ENCODE results near the gene ELF4.

Gene ELF4

GRCh38 chrX:130114141-130114588, 3.9 kb upstream of the ELF4 start:
- no peak for DNase-seq (ENCODE audit: low spot score)

GRCh38 chrX:130111220-130112154, 1.2 kb upstream of the ELF4 start:
- DNase-seq (ENCODE audit: low spot score): no peak

GRCh38 chrX:130109429-130110378, 593 bp downstream of the ELF4 start:
- DNase-seq (ENCODE audit: low spot score): no peak

- no peak for DNase-seq (ENCODE audit: low spot score)
These were observed 1.5 kb downstream of the ELF4 start for GRCh38 chrX:130108647-130109428.

GRCh38 chrX:130106071-130106470, 4.2 kb downstream of the ELF4 start:
- no peak for DNase-seq (ENCODE audit: low spot score)

- DNase-seq (ENCODE audit: low spot score): no peak
These were observed 5.1 kb downstream of the ELF4 start for GRCh38 chrX:130105244-130105643.

GRCh38 chrX:130103605-130104004, 6.7 kb downstream of the ELF4 start:
- no peak for DNase-seq (ENCODE audit: low spot score)

- no peak for DNase-seq (ENCODE audit: low spot score)
These were observed 10.1 kb downstream of the ELF4 start for GRCh38 chrX:130100180-130100579.

- no peak for DNase-seq (ENCODE audit: low spot score)
These were observed 12.1 kb downstream of the ELF4 start for GRCh38 chrX:130098210-130098552.

GRCh38 chrX:130097507-130098209, 12.6 kb downstream of the ELF4 start:
- DNase-seq (ENCODE audit: low spot score): no peak

- no peak for DNase-seq (ENCODE audit: low spot score)
These were observed 14.9 kb downstream of the ELF4 start for GRCh38 chrX:130095249-130096030.

- no peak for DNase-seq (ENCODE audit: low spot score)
These were observed 15.6 kb downstream of the ELF4 start for GRCh38 chrX:130094696-130095095.

GRCh38 chrX:130093271-130093670, 17.0 kb downstream of the ELF4 start:
- DNase-seq (ENCODE audit: low spot score): no peak

GRCh38 chrX:130091980-130092522, 18.2 kb downstream of the ELF4 start:
- no peak for DNase-seq (ENCODE audit: low spot score)

- DNase-seq (ENCODE audit: low spot score): no peak
These were observed 19.9 kb downstream of the ELF4 start for GRCh38 chrX:130090364-130090763.

GRCh38 chrX:130086447-130087206, 23.7 kb downstream of the ELF4 start:
- DNase-seq (ENCODE audit: low spot score): no peak

- no peak for DNase-seq (ENCODE audit: low spot score)
These were observed 24.5 kb downstream of the ELF4 start for GRCh38 chrX:130085551-130086446.

GRCh38 chrX:130084631-130085237, 25.6 kb downstream of the ELF4 start:
- no peak for DNase-seq (ENCODE audit: low spot score)

Measured in D341Med (cell line).